GM19023 (cell line): ENCODE measurements around the gene MALSU1.

Source experiments
- ATAC-seq: cut with Tn5 transposase; IDR thresholded peaks from one replicate; pipeline ENCODE4 v1.9.1; 2021; ENCODE audit warnings: mild to moderate bottlenecking, moderate library complexity; ENCODE audit not compliant: unreplicated experiment

The MALSU1 gene

DNA sequence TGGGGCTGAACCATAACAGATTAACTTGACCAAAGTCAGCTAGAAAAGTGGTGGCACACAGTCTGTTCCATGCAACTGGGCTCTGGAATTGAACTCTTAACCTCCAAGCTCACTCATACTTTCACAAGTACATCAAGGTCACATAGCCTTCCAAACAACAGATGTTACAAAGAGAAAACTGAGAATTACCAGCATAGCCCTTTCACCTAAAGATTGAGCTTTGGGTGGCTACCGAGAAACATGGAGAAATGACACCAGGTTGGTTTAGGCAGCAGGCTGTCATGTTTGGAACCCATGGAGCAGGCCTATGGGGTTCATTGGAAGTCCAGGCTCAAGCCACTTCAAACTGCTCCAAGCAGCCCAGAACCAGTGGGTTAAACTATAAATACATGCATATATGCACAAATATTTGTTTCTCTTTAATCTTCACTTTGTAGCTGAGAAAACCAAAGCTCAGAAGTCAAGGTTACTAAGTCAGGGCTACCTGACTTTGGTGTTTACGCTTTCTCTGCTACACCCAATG lies 59.1 kb downstream of the MALSU1 start:
- no peak for ATAC-seq
